ENCODE results near the gene HEBP1.

- TF ChIP-seq CTCF (IDR thresholded peaks at IDR 0.05), result no peak
- TF ChIP-seq POLR2A (IDR thresholded peaks at IDR 0.05), result no peak
- TF ChIP-seq EP300 (IDR thresholded peaks at IDR 0.05), result no peak
- TF ChIP-seq POLR2AphosphoS5 (IDR thresholded peaks at IDR 0.05), result no peak
These were observed 2.9 kb downstream of the HEBP1 start for GRCh38 chr12:12997156-12997555.

Measured in upper lobe of left lung (tissue), 4 donors.